Epidermal melanocyte (primary cell): Measurements from ENCODE around the gene TMEM144.

Experiments used
- DNase-seq: peaks from one replicate; pipeline ENCODE4 v3.0.0; 2011; ENCODE audit warnings: low spot score; ENCODE audit not compliant: insufficient read length

Gene TMEM144

DNA sequence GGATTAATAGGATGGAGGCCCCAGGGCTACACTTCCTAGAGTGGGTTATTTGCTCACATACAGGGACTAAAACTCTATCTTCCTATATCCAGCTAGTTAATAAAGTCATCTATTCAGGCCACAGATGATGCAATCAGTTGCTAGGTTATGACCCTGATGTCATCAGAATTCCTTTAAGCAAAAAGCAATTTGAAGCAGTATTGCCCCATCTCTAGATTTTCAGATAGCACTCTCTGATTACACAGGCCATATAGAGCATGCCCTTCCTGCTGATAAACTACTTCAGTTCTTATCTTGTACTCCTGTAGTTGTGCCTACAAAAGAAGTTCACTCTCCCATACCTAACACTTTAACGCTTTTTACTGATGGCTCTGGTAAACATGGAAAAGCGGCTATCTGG, 84.8 kb downstream of the TMEM144 start:
- DNase-seq, result no peak

DNA sequence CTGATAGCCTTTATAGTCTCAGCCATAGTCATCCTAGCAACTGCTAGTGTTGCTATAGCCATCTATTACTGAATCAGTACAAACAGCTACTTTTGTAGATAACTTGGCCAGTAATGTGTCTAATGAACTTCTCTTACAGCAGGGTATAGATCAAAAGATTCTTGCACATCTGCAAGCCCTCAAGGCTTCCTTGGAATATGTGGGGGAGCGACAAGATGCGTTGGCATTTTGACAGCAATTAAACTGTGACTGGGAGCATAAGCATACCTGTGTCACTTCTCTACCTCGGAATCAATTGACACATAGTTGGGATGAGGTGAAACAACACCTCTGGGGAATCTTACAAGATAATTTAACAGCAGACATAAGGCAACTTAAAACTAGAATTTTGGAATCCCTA, 87.6 kb downstream of the TMEM144 start:
- DNase-seq, result no peak

DNA sequence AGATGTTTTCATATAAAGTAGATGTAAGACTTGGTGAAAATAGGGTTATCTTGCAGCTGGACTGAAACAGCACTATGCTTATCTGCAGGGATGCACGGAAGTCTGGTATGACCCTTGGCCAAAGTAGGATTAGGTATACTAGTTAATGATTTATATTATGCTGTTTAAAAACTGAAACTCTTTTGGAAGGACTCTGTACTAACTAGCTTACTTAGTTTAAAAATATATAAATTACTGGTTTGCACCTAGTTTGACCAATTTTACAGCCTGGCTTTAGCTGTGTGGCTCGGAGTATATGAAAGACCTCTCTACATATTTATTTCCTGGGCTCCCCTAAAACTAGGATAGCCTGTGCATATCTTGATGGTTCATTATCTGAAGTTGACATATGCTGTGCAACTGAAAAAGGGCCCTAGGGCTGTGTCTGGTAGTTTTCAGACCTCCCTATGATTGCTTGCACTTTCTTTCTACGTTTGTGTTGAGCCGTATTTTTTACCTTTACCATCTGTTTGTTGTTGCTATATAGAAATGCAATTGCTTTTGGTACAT, 89.2 kb downstream of the TMEM144 start:
- DNase-seq, result no peak

DNA sequence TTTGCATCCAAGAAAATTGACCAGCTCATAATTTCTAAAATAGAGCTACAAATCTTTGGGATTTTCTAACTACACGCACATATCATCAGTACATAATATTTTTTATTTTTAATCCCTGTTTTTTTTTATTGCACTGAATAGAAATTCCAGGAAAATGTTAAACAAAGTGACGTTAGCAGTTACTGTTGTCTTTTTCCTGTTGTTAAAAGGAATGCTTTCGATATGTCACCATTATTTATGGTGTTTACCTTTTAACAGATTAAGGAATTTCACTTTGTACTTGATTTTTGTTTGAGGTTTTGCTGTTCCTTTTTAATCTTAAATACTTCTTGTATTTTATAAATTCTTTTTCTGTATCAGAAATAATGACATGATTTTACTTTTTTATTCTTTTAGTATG, 89.7 kb downstream of the TMEM144 start:
- no peak for DNase-seq

DNA sequence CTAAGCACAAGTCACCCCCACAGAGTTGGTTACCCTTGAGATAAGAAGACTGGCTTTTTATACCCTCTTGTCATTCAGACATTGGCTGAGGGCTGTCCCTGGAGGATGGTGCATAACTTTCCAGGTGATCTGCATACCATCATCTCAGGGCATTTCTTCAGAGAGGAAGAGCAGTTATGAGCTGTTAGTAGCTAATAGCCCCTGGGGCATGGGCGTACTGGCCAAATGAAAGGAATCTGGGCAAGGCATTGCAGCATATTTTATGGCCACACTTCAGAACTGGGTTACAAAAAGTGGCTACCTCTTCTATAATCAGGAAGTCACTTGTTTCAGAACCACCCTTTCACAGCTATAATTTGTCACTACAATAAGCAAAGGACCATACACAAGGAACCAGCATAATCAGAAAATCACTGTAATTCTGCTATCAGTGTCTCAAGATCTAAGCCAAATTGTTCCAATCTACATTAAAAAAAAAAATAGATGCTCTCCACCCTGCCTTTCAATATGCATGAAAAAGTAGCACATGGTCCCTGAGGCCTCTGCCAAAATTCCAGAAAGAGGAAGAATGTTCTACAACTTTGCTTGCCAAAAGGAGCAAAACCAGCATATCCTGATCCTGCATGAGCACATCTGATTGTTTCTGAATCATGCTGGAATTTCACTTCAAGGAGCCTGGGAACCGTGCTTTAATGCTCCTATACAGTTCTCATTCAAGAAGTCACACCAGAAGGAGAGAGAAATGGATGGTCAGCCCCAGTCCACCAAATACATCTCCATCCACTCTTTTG, 92.0 kb downstream of the TMEM144 start:
- no peak for DNase-seq

DNA sequence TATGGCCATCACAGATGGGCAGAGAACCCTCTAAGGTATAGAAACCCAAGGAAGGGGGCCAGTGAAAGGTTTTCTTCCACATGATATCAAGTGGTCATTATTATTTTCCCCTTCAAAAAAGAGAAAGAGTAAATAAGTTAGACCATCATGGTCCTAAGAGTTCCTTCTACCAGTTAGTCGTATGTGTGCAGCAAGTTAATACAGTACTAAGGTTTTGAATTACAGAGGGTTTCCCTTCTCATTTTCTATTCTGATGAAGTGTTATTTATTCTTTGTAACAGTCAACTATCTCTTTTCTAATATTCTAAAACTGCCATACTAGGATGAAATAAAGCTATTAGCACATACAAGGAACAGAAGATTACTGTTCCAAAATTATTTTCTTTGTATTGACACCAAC, 94.4 kb downstream of the TMEM144 start:
- no peak for DNase-seq
